ENCODE results near the gene TIGD4. TPM values are rescaled to one million over a fixed set of nuclear protein-coding genes. Genes with fewer than 3 reads are reported as not detected.

The TIGD4 gene
- total and polyA plus RNA-seq, 2 experiments from 2014 or later, result 1.6 to 1.7 TPM

GRCh38 chr4:152773953-152774352 is 5.6 kb downstream of the TIGD4 start:
- Histone ChIP-seq H3K4me1 (ENCODE audit: insufficient read depth) (peaks cover 5% of the 10 kb centered on the region; the same call in 1 of the 2 replicates), H3K27ac (ENCODE audit: low read depth) (no peak overlapping the region), H3K4me2 (no peak overlapping the region), H3K4me3 (no peak overlapping the region), H3K79me2 (replicated peaks; ENCODE audit: insufficient read depth) (peaks cover 8% of the 10 kb centered on the region; the same call in 1 of the 2 replicates), H4K20me1 (replicated peaks; ENCODE audit: insufficient read depth) (no peaks in the 10 kb centered on the region), H3F3A (replicated peaks; ENCODE audit: low read depth) (peaks cover 4% of the 10 kb centered on the region; the same call in 1 of the 2 replicates), H2AFZ (no peak overlapping the region), H3K36me3 (ENCODE audit: insufficient read depth) (no peaks in the 10 kb centered on the region), H3K27me3 (ENCODE audit: insufficient read depth) (no peaks in the 10 kb centered on the region), H3K9me2 (ENCODE audit: insufficient read depth) (no peaks in the 10 kb centered on the region)
- TF ChIP-seq REST (IDR thresholded peaks at IDR 0.05; ENCODE audit: unreplicated experiment) (no peak), EZH2 (IDR thresholded peaks at IDR 0.05; ENCODE audit: low read depth, unreplicated experiment) (no peak), POLR2AphosphoS5 (IDR thresholded peaks at IDR 0.05; ENCODE audit: low read depth) (no peak), NANOG (IDR thresholded peaks at IDR 0.05; ENCODE audit: borderline replicate concordance) (no peak), ZNF114 (CRISPR knock-in tag; IDR thresholded peaks at IDR 0.05) (no peak), JUNB (IDR thresholded peaks at IDR 0.05; ENCODE audit: unreplicated experiment) (no peak), EZH2phosphoT487 (IDR thresholded peaks at IDR 0.05; ENCODE audit: unreplicated experiment) (no peak), CREB1 (CRISPR knock-in tag; IDR thresholded peaks at IDR 0.05; ENCODE audit: low read depth) (no peak), CTCF (conservative IDR thresholded peaks at IDR 0.05; ENCODE audit: low read depth in 2 of 2) (no peak), ZNF462 (CRISPR knock-in tag; IDR thresholded peaks at IDR 0.05) (no peak), ZNF331 (CRISPR knock-in tag; IDR thresholded peaks at IDR 0.05; ENCODE audit: low read depth) (no peak), ETS1 (IDR thresholded peaks at IDR 0.05) (no peak), STAT1 (IDR thresholded peaks at IDR 0.05; ENCODE audit: unreplicated experiment) (no peak)
- no peaks in the 10 kb centered on the region for H3K9me3 Mint-ChIP-seq
- no peak overlapping the region for H3K4me3 Mint-ChIP-seq
- H3K27ac Mint-ChIP-seq, result no peak overlapping the region
- H3K27me3 Mint-ChIP-seq (ENCODE audit: insufficient read depth, low read depth, poor library complexity), result peaks cover 2% of the 10 kb centered on the region
- peaks cover 12% of the 10 kb centered on the region; the same call in 2 of the 3 replicates for H3K4me1 Mint-ChIP-seq
- DNase-seq (ENCODE audit: low spot score) (no peak), ATAC-seq (no peak)
- no peaks in the 10 kb centered on the region for H3K36me3 Mint-ChIP-seq (ENCODE audit: low read depth)

Measured in GM23338 (cell line).